HG03135 (cell line): ENCODE measurements around the gene LRRC49.

ENCODE experiments used
- ATAC-seq: cut with Tn5 transposase; IDR thresholded peaks from one replicate; pipeline ENCODE4 v1.9.1; 2021; ENCODE audit warnings: mild to moderate bottlenecking, moderate library complexity; ENCODE audit not compliant: unreplicated experiment

The LRRC49 gene

DNA sequence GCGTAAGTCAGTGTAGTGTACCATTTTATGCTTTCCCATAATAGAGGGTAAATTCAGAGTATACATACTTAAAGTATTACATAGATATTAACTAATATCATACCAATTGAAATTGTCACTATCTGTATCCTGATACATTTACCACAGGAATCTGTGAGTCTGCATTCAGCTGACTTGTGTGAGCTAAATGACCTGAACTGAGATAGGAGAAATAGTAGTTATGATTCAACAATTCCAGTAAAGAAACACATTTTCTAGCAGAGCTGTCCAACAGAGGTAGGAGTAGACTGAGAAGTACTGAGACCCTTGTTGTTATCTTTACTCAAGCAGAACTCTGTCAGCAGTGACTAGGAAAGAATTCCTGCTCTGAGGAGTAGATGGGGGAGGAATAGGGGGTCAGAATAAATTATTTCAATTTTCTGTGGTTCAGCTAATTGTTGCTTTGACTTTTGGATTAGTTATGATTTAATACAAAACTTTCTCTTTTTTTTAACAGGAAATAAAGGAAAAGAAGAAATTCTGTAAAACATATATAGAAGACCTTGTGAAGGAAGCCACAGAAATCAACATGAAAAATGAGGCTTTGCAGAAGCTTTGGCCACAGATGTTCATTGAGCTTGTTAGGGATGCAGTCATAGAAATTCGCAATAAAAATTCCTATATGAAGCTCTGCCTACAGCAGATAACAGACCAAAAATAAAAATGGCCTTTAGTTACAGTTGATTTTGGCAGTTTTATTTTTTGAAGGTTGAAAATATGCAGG is 156.5 kb downstream of the LRRC49 start:
- ATAC-seq, result no peak

DNA sequence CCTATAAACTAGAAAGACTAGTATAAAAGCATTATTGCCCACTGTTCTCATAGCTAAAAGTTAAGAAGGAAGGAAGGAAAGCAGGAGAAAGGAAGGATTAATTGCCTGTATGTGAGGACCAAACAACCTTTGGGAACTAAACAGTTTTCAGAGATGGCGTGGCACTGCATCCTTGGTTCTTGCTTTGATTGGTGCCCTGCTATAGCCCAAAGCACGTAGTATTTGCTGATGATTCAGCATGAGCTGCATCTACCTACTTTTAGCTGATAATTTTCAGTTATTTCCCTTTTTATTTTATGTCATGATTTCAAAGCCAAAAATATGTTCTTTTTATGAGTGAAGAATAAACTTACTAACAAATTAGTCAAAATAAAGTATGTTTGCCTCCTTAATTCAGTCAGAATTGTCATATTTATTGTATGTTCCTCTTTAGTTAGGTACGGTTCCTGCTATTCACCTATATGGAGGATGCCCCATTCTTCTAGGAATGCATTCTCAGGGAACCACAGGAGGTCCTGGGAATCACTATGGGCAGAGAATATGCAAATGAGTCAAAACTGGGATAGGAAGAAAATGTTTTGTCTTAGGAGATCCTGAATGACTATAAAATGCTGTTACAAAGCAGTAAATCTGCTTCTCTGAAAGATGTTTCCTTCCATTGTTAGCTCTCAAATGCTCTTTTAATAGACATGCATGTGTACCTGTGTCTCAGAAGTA is 157.2 kb downstream of the LRRC49 start:
- no peak for ATAC-seq

DNA sequence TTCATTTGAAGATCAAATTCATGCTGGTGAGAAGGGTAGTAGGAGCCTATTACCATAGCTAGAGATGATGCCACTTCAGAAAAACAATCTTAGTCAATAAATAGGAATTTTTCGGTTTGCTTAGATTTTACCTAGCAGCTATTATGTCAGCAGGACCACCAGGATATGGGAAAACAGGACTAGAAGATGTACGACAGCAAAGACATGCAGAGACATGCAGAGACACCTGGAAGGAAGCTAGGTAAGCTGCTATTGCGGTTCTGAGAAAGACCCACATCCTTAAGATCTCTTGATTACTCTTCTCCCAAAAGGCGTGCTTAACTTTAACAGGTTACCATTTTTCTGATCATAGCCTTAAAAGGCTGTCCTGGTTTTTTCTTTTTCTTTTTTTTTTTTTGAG is 157.8 kb downstream of the LRRC49 start:
- no peak for ATAC-seq

DNA sequence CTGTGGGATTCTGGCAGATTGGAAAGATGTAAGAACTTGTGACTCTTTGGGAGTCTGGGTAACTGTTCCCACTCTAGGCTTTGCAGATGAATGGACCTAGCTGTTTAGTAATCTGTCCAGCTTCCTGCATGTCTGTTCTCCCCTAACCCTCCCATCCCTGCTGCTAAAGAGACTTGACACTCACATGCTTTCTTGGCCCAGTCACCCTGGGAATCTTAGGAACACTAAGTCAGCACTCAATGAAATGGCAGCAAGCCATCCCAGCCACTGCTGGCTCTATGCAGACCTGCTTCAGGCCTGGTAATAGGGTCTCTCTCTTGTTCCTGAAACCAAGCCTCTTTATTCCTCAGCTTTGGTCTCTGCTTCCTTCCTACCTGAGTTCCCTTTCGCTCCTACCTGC is 158.9 kb downstream of the LRRC49 start:
- ATAC-seq, result no peak

DNA sequence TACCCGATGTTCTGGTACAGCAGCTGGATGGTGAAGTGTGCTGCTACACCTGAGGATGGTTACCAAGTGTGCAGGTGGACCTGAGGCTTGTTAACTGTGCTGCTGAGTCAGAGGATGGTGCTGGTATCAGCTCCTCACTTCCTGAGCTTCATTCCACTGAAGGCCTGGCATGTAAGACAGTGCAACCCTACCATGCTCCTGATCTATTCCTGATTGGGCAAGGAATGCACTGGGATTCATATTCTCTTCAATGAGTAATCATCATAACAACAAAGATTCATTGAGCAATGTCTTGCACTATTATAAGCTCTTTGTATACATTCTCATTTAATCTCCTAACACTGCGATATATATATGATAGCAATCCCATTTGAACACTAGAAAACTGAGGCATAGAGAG is 159.7 kb downstream of the LRRC49 start:
- no peak for ATAC-seq

DNA sequence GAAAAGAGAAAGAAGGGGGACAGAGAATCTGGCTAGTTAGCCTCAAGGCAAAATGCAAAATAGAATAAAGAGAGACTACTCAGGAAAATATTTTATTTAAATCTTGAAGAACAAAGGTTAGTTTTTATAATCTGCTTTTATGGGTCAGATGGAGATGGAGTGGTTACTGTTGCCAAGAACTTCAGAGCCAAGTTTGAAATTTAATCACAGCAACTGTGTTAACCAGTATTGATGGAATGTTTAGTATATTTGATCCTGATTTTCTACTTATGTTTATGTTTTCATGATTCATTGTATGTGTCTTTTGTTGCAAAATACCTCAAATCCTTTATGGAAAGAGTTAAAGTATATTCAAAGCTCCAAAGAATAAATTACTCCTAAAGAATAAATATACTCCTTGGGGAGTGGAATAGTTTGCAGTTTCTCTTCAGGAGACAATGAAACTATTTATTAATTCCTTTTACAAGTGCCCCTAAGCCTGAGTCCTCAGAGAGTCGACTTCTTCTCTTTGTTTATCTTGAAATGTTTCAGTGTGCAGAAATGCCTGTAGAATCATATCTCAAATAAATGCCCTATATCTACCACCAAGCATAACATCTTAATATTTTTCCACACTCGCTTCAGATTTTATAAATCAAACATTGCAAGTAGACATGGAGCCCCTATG is 161.8 kb downstream of the LRRC49 start:
- no peak for ATAC-seq

DNA sequence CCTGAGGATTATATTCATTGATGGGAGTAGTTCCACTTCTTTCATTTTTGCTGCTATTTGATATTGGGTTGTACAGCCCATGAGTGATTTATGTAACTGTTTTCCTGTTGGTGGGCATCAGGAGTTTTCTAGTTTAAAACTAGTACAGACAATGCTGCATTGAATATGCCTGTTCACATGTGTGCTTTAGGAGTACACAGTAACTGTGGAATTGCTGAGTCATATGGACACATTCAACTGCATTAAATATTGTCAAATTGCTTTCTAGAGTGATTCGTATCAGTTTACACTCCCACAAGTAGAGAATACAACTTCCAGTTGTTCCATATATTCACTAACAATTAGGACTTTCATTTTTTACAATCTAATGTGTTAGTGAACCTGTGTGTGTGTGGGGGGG is 162.8 kb downstream of the LRRC49 start:
- ATAC-seq, result no peak

DNA sequence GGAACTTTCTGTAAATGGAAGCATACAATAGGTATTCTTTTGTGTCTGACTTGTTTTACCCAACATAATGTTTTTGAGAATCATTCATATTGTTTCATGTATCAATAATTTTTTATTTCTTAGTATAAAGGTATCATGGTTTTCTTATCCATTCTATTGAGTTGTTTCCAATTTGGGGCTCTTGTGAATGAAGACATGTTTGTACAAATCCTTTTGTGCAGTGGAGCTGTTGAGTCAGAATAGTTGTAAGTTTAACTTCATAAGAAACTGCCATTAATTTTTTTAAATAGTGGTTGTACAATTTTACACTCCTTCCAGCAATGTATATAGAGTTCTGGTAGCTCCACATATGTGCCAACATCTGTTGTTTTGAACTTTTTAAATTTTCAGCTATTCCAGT is 163.5 kb downstream of the LRRC49 start:
- ATAC-seq, result no peak

DNA sequence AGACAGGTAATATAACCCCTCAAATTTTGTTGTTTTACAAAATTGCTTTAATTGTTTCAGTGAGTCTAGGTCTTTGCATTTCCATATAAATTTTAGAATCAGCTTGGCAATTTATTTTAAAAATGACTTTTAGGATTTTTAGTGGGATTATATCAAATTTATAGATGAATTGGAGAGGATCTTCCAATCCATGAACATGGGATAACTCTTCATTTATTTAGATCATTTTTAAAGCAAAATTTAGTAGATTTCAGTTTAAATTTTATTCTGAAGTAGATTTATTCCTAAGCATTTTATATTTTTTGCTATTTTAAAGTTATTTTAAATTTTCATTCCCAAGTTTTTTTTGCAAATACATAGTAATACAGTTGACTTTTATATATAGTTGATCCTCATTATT is 164.5 kb downstream of the LRRC49 start:
- no peak for ATAC-seq

DNA sequence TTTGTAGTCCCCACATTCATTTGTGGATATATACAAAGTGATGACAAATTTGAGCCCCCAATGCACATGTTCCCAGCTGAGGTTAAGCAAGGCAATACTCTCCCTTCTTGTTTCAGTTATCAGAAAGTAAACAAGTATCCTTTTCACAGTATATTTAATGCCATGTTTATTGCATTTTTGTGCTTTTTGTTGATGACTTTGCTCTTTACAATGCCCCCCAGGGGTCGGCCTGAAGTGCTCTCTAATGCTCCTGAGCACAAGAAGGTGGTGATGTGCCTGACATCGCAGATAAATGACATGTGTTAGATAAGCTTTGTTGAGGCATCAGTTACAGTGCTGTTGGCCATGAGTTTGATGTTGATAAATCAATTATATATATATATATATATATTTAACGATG is 165.0 kb downstream of the LRRC49 start:
- ATAC-seq, result no peak

DNA sequence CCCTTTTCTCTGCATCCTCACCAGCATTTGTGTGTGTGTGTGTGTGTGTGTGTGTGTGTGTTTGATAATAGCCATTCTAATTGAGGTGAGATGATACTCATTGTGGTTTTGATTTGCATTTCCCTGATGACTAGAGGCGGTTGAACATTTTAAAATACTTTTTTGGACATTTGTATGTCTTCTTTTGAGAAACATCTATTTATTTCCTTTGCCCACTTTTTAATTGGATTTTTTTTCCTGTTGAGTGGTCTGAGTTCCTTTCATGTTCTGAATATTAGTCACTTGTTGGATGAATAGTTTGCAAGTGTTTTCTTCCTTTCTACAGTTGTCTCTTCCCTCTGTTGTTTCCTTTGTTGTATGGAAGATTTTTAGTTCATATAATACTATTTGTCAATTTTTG is 168.4 kb downstream of the LRRC49 start:
- no peak for ATAC-seq

DNA sequence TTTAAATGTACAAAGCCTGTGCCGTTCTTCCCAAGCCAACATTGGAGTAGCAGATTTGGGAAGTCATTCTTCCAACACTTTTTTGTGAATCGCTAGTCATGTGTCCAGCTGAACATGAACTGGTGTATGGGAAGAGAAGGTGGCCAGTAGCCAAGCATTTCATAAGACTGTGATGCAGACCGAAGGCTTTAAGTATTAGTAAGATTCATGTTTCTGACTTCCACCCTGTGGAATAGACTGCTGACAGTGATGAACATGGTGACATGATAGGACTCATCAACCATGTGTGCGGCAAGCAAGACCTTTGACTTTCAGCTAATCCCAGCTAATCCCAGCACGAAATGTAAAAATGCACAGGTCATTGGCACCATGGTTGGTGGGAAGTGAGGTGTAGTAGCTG is 174.4 kb downstream of the LRRC49 start:
- no peak for ATAC-seq

DNA sequence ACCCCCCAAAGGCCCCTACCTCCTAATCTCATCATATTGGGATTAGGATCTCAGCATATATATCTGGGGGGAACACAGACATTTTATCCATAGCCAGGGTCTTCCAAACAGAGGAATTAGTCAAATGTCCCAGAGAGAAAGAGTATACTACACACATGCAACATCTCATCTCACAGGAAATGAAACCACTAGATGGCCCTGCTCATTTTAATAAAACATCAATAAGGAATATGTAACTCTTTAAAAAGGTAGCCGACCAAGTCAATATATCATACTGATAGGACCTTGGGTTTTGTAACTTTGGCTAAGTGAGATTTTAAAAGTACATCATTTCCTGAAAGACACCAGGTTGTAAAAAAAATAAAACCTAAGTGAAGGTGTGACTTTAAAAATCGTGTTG is 177.1 kb downstream of the LRRC49 start:
- ATAC-seq, result no peak

DNA sequence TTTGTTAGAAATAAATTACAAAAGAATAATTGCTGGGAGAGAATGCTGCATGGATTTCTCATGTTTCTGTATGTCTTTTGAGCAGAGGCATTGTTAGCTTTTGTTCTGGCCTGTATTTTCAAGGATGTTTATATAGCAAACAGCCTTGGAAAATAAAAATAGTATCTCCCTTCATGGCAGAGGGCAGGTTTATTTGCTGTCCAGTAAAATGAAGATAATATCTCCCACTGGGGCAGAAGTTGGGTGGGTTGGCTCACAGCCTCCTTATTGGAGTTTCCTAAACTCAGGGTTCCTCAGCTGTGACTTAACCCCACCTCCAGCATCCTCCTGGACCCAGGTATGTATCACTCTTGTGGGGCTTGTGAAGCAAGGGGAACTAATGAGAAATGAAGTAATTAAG is 178.9 kb downstream of the LRRC49 start:
- no peak for ATAC-seq

DNA sequence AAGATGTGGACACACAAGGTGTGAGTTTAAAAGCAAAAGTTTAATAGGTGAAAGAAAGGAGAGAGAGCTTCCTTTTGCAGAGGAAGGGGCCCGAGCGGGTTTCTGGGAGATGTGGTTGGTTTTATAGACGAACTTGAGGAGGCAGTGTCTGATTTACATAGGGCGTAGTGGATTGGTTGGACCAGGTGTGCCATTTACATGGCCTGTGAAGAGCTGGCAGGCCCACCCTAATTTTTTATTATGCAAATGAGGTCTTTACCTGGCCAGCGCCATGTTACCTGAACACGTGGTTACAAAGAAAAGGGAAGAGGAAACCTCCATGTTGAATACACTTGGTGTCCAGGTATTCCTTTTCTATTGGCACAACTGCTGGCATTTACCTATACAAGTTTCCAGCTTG is 179.8 kb downstream of the LRRC49 start:
- no peak for ATAC-seq

DNA sequence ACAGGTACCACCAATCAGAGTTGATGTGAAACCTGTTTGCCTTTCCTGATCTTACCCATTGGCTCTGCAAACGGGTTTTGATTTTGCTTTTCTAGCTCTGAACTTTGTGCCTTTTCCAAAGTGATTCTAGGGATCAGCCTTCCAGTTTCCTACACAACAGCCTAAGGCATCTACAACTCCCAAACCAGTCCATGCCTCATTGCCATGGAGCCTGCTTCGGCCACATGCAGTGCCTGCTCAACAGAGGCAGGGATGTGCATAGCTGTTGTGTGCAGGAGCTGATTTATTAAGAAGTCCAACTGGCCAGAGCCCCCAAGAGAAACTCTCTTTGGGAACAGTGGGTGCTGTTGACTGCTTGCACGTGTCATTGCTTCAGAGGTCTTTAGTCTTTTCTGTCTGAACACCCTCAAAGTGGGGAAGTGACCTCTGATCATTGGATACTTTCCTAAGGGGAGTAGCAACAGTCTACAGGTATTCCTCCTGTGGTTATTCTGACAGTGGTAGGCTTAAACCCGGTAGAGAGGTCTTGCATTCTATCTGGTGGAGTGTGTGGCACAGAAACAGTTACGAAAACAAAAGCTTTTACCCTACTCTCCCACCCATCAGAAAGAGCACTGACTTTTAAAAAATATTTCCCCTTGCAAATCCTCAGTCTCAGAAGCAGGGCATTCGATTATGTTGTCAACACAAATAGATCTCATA is 186.0 kb downstream of the LRRC49 start:
- ATAC-seq, result no peak

DNA sequence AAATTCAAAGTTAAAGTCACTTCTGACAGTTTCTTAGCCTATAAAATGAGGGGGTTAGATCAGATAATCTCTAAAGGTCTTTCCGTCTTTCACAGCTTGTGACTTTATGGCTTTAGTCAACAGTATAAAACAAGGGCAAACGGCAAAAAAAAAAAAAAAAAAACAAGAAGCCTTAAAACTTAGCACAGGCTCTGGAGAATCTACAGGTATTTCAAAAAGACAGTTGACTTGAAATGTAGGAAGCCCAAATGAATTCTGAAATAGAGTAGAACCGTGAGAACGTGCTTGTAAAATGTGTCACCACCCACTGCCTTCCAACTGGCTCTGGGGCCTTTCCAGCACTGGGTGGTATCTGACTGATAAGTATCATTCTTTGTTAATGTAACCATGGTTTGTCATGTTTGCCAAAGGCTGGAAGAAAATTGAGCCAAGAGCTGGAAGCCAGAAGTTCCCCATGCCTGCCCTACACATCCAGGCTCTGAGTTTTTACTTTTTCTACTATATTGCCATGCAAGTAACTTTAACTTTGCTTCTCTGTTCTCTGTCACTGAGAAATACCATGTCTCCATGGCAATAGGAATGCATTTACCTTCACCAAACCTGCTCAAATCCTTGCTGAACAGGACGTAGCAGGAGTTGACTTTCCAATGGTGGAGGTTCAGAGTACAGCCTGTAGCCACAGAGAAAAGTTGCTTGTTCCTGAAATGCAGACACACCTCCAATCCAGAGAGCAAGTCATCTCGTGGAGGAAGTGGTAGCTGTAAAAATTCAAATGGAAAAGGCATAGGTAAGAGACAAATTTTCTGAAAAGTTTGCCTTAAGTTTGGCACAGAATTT is 186.8 kb downstream of the LRRC49 start:
- ATAC-seq, result no peak

DNA sequence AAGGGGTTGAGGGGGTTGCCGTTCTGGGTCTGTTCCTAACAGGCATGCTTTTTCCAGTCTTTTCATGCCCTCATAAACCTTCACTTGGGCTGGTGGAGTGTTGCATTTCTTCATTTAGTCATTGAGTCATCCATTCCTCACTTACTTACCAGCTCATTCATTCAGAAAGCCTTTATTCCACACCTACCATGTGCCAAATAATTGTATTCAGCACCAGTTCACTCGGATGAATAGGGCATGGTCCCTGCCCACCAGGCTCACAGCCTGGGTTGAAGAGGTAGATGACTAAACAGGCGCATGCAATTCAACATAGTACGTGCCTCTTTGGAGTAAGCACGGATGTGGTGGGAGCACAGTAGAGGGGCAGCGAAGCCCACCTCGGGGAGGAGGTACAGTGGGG is 187.5 kb downstream of the LRRC49 start:
- no peak for ATAC-seq

DNA sequence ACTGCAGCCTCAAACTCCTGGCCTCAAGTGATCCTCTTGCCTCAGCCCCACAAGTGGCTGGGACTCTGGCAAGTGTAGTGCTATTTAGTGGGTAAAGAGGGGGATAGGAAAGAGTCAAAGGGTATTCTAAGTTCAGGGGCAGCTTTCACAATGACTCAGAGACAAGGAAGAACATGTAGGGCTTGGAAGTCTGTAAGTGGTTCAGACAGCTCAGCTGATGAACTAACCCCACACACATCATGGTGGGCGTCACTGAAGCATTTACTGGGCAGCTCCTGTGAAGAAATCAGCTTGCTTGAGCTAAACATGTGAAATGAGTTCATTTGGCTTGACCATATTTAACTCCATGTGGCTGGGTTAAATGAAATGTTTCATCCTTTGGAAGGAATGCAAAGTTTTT is 188.1 kb downstream of the LRRC49 start:
- ATAC-seq, result no peak

DNA sequence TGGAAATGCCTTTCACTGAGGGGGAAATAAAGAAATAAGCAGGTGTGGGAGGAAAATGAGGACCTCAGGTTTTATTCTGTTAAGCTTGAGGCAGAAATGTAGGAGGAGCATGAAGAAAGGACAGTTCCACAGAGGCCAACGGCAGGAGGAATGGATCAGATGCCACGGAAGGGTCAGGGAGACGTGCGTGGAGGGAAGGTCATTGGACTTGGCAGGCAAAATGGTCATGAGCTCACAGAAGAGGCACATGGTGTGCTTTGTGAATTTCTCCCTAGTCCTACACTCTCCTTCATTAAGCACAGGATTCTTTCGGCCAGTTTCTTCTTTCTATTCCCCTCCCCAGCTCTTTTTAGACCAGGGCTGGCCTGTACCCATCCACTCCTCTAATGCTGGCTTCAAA is 190.2 kb downstream of the LRRC49 start:
- ATAC-seq, result no peak

DNA sequence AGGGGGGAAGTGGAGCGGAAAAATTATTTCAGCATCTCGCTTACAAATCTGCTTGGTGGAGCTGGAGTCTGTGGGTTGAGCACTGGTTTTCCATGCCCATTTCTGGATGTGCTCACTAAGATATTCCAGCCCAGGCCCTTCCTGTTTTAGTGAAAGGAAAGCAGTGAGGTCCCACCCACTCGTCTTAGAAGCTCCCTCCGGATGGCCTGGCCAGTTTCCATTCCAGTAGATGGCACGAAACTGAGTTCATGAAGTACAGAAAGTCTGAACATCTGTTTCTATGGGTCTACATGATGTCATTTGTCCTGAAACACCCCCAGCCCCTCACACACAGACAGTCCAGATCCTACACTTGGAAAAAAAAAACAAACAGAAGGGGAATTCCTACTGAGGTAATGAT is 190.7 kb downstream of the LRRC49 start:
- ATAC-seq, result no peak
